Posterior vena cava (tissue), 2 donors: ENCODE results near the gene UROC1. TPM values are rescaled to one million over a fixed set of nuclear protein-coding genes. Genes with fewer than 3 reads are reported as not detected.

ENCODE experiments used
- DNase-seq: peaks from one replicate; pipeline ENCODE4 v3.0.0-alpha.2; 2020; ENCODE audit warnings: low spot score
- intact Hi-C, 2 donors: fragments of 100-400 bp; cut with DNase I; formaldehyde crosslinking; loops; one replicate each; pipeline versions ENCODE4 v1.14.1 to v1.14.2; 2022 to 2023
- total RNA-seq, 2 donors: library from RNA; stranded (reverse); fragmentation: NEBNext Ultra II Directional; extraction: Animal tissue kit (Norgen Biotek cat#: 25700); gene quantifications; one replicate each; pipeline ENCODE4 v1.2.1, GENCODE V29; 2021
- donor health status: DM: yes; HTN: yes; CAD: no.
- donor health status: DM: yes; HTN: yes; CAD: no.

The UROC1 gene
- total RNA-seq, 2 donors from 2014 or later: not detected

DNA sequence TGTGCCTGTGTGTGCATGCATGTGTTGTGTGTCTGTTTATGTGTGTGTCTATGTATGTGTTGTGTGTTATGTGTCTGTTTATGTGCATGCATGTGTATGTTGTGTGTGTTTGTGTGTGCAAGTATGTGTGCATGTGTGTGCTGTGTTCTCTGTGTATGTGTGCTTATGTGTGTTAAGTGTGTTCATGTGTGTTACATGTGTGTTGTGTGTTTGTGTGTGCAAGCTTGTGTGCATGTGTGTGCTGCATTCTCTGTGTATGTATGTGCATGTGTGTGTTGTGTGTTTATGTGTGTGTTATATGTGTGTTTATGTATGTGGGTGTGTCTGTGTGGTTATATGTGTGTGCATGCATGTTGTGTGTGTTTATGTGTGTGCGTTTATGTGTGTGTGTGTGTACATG lies 14.9 kb downstream of the UROC1 start:
- DNase-seq: no peak
- intact Hi-C loops: no loop called here

DNA sequence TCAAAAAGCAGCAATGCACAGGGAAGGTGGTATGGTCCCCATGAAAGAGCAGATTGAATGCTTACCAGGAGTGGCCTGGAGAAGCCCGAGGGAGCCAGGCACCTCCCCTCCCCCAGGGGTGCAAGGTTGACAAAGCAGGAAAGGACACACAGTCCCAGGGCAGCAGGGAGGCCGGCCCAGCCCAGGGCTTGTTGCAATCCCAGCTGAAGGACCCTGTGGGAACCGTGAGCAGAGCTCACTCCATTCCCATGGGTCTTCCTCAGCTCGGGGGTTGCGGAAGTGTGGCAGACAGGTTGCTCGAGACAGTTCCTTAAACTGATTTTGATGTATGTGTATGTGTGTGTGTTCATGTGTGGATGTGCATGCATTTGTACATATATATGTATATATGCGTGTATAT lies 15.8 kb downstream of the UROC1 start:
- DNase-seq: no peak
- intact Hi-C loops: no loop called here

DNA sequence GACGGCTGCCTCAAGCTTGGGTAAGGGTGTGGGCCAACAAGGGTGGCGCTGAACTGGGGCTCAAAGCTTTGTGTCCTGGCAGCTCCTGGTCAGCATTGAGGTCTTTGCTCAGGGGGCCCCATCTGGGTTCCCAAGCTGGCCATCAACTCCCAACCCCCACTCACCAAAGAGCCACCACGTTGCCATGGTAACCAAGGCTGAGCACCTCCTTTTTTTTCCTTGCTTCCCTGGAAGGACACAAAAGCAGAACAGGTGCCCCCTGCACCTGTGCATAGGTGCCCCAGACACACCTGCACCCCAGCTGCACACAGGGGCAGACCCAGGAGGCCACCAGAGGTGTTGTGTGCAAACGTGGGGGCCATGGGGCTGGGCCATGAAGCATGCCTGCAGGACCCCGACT lies 16.5 kb downstream of the UROC1 start:
- intact Hi-C loops: no loop called here
- no peak for DNase-seq

DNA sequence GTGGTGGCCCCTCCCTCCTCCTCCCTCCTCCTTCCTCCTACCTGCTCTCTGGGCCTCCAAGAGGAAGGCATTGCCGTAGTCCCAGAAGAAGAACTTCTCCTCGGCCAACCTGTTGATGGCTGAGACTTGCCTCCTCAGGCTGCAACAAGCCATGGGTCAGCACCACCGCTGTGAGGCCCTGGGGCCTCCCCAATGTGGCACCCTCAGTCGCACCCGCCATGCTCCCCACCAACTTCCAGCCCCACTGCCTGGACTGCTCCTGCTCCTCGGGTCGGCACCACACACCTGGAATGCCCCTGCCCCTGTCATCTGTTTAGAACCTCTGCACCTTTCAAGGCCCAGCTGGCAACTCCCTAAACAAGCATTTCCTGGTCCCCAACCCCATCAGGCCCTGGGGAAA lies 17.6 kb downstream of the UROC1 start:
- DNase-seq: no peak
- intact Hi-C loops: no loop called here

DNA sequence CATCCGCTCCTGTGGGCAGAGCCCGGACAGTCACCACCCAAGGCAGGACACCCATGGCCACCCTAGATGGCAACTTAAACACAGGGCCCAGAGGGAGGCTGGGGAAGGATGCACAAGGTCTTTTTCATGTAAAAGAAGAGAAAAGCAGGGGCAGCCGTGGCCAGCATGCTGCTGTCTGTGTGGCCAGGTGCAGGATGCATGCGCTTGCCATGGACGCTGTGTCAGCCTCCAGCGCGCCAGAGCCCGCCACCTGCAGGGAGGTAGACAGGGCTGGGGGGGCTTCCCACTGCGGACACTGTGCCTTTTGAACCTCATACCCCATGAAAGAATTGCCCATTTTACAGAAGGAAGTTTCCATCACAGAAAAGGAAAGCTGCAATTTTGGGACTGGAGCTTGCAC lies 18.2 kb downstream of the UROC1 start:
- DNase-seq: no peak
- intact Hi-C loops: no loop called here

DNA sequence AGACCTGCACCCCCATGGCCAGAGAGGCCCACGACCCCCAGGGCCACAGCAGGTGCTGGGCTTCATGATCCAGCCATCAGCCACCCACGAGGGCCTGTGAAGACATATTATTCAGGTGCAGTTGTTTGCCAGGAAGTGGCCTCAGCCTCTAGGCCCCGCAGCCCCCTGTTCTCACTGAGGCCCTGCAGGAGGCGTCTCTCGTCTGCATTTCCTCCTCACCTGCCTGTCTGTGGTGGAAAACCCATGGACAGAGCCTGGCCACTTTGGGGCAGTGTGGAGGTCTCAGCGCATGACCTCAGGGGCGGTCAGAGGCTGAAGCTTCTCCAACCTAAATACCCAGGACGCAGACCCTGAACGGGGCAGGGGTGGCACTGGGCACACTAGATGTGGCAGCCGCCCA lies 18.6 kb downstream of the UROC1 start:
- DNase-seq: no peak
- intact Hi-C loops: no loop called here

DNA sequence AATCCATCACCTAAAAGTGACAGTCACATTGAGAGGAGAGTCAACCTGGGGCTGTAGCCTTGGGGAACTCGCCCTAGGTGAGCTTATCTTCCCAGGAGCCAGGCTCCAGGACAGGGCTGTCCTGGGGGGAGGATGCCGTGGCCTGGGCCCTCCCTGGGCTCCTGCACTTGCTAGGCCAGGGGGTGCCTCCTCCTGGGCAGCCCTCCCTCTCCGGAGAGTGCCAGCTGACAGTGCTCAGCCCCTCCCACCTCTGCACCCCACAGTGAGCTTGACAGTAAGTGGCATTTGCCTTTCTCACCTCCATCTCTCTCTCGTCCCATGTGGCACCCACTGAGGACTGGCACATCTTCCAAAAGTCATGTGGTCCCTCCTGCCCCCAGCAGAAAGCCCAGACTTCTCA lies 19.1 kb downstream of the UROC1 start:
- intact Hi-C loops: no loop called here
- DNase-seq: no peak

DNA sequence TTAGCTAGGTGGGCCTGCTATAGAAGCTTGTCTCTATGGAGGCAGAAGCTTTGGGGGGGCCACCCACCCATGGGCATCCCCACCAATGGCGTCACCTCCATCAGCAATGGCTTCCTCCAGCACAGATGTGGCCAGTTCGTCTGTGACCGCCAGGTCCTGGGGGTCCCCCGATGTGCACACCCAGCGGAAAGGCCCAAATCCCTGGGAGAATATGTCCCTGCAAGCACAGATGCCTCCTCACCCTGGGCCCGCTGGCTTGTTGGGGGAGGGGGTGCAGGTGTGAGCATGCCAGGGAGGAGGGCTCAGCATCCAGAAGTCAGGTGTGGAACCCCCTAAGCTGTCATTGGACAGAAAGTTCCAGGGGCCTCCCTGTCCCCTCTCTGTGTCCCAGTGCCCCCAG lies 19.6 kb downstream of the UROC1 start:
- intact Hi-C loops: no loop called here
- DNase-seq: no peak

DNA sequence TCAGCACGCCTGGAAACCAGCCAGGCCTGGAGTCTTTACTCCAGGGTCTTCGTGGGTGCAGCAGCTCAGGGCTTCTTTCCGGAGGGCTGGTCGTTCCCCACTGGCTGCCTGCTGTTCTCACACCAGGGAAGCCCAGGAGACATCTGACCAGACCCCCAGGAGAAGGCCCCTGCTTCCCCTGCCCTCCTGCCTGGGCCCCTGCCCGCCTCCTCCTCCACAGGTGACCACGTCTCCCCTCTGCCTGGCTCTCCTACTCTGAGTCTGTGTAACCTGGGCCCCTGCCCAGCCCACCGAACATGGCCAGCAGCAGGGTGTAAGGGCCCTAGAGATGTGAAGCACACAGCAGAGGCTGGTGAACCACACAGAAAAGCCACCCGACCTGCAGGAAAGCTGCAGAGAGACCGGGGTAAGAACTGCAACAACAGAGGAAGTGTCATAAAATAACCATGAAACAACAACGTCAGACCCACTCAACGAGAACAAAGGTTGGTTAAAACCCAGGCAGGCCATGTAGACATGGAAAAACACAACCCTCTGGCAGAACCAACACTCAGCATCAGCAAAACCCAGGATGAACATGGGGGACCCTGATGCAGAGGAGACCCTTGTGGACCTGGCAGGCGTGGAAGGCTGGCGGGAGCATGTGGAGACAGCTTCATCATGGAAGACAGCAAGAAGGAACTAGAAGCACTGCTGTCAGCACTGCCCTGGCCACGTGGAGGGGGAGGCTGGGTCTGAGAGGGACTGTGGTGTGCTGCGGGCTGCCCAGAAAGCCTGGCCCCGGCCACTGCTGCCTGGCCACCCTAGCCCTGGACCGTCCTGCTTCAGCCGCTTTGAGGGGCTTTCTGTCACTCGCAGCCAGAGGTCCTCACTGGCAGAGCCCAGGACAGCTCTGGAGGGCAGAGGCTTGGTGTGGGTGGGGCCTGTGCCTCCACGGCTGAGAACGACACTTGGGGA lies 20.4 kb downstream of the UROC1 start:
- DNase-seq: no peak
- intact Hi-C loops: no loop called here

DNA sequence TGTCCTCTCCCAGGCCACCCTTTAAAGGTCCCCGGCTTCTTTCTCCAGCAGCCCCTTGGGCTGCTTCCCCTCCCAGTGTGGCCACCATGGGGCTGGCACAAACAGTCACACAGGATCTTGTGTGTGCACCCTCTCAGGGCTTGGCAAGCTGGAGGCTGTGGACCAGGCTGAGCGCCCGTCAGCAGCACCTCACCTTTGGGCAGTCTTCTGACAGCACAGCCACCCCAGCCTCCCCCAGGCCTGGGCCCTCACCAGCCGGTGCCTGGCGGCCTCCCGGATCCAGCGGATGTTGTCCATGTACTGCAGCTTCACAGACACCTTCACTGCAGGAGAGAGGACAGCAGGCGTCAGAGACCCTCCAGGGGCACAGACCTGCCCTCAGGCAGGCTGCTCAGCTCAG lies 21.8 kb downstream of the UROC1 start:
- intact Hi-C loops: no loop called here
- DNase-seq: no peak

DNA sequence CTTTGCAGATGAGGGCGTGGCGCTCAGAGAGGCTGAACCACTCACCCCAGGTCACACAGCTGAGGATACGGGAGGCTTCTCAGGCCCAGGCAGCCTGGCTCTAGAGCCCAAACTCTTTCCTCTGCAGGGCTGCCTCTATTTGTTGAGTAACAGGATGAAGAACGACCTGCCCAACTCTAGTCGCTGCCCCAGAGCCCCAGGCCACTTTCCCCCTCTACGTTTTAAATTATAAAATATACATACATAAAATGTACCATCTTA lies 22.7 kb downstream of the UROC1 start:
- intact Hi-C loops: no loop called here
- no peak for DNase-seq

DNA sequence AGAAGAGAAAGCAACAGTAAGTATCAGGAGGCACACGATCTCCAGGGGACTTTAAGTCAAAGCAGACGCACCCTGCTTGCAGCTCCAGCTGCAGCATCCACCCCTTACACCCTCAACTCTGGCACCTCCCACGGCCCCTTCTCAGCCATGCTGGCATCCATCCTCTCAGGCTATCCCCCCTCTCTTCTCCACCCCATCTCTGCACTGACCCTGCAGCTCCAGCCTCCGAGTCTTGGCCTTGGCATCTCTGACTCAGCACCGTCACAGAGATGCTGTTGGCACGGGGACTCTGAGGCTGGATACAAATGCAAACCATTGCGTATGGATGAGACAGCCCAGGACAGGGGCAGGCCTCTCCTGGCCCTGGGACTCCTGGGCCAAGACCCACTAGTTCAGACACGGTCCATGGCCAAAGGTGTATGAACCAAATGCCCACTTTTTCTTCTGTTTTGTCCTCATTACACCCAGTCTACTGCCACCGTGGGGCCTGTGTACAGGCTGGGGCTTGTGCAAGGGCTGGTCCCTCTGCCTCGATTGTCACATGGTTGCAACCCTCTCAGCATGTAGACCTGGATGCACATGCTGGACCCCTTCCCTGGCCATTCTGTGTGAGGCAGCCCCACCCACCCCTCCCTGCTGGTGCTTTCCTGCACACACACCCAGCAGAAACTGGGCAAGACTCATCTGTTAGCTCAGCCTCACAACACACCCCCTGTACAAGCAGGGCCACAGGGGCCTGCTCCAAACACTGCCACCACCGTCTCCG lies 23.2 kb downstream of the UROC1 start:
- no peak for DNase-seq
- intact Hi-C loops: no loop called here

DNA sequence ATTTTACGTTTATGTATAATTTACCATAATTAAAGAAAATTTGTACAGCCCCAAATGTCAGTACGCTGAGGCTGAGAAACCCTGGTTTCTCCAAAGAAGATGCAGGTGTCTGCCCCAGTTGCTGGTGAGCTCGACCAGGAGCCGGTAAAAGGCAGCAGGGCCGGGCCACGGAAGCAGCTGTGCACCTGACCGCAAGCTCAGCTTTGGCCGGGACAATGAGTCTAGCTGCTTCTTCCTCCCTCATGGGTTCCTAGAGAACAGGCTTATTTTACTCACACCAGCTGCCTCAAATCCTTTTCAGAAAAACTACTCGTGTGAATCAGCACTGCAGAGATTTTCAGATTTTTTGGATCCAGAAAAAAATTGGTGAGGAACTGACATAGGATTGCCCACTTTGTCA lies 23.8 kb downstream of the UROC1 start:
- DNase-seq: no peak
- intact Hi-C loops: no loop called here

DNA sequence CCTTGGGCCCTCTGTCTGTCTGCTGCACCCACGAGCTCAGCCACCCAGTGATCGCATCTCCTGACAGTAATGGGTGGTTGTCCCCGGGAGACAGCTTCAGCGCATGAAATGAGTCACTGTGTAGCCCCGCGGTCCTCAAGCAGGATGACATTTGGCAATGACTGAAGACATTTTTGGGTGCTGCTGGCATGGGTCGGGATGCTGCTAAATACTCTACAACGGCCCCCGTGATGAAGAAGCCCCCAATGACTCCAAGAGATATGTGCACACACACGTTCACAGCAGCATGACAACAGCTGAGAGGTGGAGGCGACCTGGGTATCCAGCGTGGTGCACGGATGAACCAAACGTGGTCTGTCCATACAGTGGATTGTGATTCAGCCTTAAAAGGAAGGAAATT lies 24.5 kb downstream of the UROC1 start:
- DNase-seq: no peak
- intact Hi-C loops: no loop called here

DNA sequence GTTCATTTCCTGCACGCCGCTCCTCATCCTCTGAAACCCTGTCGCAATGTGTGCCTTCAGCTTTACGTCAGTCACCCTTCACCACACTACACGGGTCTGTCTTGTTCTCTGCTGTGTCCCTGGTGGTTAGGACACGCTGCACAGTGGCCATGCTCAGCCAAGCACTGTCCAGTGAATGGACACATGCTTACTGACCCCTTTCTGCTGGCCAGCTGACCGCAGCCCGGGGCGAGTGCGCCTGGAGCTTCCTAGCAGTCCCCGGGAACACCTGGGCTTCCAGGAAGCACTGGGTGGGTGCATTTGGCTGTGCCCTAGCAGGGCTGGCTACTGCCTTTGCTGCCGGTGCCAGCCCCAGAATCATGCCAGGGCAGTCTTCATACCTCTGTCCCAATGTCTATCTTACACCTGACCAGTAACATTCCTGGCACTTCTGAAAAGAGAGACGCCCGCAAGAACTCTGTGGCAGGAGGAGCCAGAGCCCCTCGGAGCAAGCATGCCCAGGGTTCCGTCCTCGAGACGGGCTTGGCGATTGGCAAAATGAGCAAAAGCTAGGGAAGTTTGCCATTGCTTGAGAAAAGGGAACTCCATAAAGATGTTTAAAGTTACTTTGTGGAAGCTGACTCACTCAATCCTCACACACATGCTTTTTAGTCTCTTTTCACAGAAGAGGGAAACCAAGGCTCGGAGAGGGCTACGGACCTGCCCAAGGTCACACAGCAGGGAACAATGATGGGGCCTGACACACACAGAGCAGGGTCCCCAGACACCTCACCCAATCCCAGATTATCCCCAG lies 26.2 kb downstream of the UROC1 start:
- intact Hi-C loops: no loop called here

DNA sequence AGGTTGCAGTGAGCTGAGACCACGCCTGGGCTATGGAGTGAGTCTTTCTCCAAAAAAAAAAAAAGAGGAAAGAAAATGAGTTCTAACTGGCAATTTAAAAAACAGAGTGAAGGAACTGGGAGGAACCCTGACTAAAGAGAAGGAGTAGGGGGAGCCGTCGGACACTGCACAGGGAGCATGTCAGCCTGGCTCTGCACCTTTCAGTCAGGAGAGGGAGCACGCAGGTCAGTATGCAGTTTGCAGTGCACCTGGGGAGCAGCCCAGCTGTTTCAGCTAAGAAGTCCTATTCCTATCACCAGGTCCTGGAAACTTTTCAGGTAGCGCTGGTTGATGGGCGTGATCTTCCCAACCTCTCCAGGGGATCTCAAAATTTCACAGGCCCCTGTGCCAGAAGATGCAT lies 27.0 kb downstream of the UROC1 start:
- DNase-seq: peak; percentile 63
- intact Hi-C loops: no loop called here

More for the DNA sequence above, 26.2 kb downstream of the UROC1 start:
- DNase-seq: no peak

DNA sequence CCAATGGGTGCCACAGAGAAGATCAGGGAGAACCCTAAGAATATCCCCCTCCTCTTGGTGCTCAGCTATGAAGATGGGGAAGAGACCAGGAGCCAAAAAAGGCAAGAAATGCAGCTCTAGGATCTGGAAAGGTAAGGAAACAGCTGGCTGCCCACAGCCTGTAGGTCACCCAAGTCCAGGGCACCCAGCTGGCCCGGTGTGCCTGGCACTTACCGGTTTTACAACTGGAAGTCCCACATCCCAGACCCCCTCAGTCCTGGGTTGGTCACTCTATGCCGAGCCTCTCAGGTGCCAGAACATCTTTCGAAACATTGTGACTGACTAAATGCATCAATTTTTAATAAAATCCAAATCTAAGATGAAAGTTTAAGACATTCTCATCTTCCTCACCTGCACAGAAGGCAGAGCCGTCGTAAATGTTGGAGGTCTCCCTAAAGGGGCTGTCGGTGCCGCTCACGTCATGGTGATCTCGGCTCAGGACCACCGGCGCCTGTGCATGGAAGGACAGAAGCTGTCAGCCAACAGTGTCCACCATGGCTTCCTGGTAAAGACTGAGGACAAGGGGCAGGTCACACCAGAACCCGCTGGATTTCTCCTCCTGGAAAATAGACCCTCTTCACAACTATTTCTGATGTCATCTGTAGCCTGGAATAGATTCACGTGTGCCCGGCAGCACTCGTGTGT lies 28.5 kb downstream of the UROC1 start:
- no peak for DNase-seq
- intact Hi-C loops: no loop called here

DNA sequence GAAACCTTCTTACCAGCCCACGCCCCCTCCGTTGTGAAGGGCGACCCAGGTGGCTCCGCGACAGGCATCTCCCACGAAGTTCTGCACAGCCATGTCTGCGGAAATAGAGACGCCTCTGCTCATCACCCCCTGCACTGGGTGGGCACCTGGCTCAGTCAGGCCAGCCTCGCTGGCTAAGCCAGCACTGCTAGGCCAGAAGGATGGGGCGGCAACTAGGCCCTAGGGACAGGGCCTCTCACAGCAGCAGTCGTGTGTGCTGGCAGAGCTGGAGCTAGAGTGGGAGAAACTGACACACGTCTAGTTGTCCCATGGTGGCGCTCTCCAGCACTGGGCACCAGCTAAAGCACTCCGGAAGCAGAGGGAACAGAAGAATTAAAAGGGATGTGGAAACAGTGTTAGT lies 29.4 kb downstream of the UROC1 start:
- DNase-seq: no peak
- intact Hi-C loops: no loop called here

DNA sequence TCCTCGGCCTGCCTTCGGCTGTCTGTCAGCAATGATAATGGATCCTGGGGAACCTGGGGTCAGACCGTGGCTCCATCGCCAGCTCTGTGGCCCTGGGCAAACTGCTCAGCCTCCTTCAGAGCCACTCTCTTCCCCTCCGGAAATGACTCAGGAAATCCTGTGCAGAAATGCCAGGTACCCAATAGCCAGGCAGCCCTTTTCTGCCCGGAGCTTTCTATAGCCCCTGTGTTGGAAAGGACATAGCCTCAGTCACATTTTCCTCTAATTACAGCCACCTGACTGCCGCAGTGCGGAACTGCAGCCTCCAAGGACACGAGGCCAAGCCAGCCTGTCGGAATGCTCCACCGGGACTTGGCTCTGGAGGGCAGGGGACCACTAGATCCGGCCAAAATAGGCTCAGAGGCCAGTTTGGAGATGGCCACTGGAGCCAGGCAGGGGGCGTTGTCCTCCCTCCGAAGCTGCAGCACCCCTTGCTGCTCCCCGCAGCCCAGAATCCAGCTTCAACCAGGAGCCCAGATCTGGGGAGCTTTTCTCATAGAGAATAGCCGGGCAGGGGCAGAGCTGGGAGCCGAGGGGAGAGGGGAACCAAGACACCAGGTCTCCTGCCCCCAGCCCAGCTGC lies 30.3 kb downstream of the UROC1 start:
- DNase-seq: no peak
- intact Hi-C loops: loop anchor here in 1 of 2 donors (1.0 kb wide), 1 partner anchor 22 kb away; no protein-coding TSS in a partner anchor
